Endothelial cell of umbilical vein (primary cell): Measurements from ENCODE around the gene RBM20. TPM values are rescaled to one million over a fixed set of nuclear protein-coding genes. Genes with fewer than 3 reads are reported as not detected.

Experiments
- BruUV-seq: library from RNA; stranded (reverse); fragments of 400-500 nt; replicated peaks from 2 replicates; lab custom pipeline; 2021; lab: Mats Ljungman, UMichigan
- CTCF ChIA-PET: fragments of 300-600, 350-600 bp; sonication (Branson Sonifier 250); formaldehyde crosslinking; loops from one replicate; lab custom pipeline; 2021; ENCODE audit warnings: antibody characterized with exemption, inconsistent platforms; lab: Charles Lee
- POLR2A ChIA-PET: fragments of 300-600, 350-600 bp; sonication (Branson Sonifier 250); formaldehyde crosslinking; loops from one replicate; lab custom pipeline; 2021; ENCODE audit warnings: antibody characterized with exemption, inconsistent platforms; lab: Charles Lee
- DNase-seq: peaks from one replicate; pipeline ENCODE4 v3.0.0-alpha.2; 2011; ENCODE audit warnings: low read depth, low spot score
- FAIRE-seq: peaks from 2 replicates; lab custom pipeline; 2011; peaks lifted over from hg19 to GRCh38; lab: Jason Lieb, UNC
- H2AFZ ChIP-seq: 2 replicates; pipeline ENCODE4 v1.6.0; 2012; ENCODE audit warnings: low read depth, low read length, control low read depth, inconsistent platforms
- H3K27ac ChIP-seq: 2 replicates; pipeline ENCODE4 v1.5.1; 2011; ENCODE audit warnings: low read depth, mild to moderate bottlenecking, control low read depth, low read length, moderate library complexity; ENCODE audit not compliant: insufficient read depth
- H3K27me3 ChIP-seq, 2 experiments: 2 replicates each; pipeline versions ENCODE4 v1.6.0 to v1.6.1; 2011; ENCODE audit warnings: low read length in 2 of 2, mixed read lengths in 1 of 2; ENCODE audit not compliant: control insufficient read depth in 2 of 2, insufficient read depth in 2 of 2
- H3K36me3 ChIP-seq, 2 experiments: 2 replicates in 1 of 2; 3 replicates in 1 of 2; pipeline ENCODE4 v1.5.1; 2011; ENCODE audit warnings: low read length in 2 of 2, mild to moderate bottlenecking in 1 of 2, moderate library complexity in 1 of 2; ENCODE audit not compliant: control insufficient read depth in 2 of 2, insufficient read depth in 2 of 2; ENCODE audit errors: extremely low read depth in 1 of 2
- H3K4me1 ChIP-seq: 3 replicates; pipeline ENCODE4 v1.5.1; 2011; ENCODE audit warnings: mild to moderate bottlenecking, low read length; ENCODE audit not compliant: control insufficient read depth, insufficient read depth; ENCODE audit errors: extremely low read depth
- H3K4me2 ChIP-seq: 2 replicates; pipeline ENCODE4 v1.6.1; 2011; ENCODE audit warnings: low read length, control low read depth, mixed read lengths; ENCODE audit not compliant: insufficient read depth
- H3K4me3 ChIP-seq, 3 experiments: fragments of 200-600 bp in 1 of 3; sonication (generic), shearing (Covaris generic) in 1 of 3; replicated peaks in 1 of 3; 2 replicates each; pipeline ENCODE4 v1.5.1; 2011 to 2016; ENCODE audit warnings: control low read depth in 3 of 3, low read length in 3 of 3, mild to moderate bottlenecking in 2 of 3, inconsistent platforms in 1 of 3, low read depth in 1 of 3, moderate library complexity in 1 of 3; ENCODE audit not compliant: insufficient read depth in 1 of 3
- H3K79me2 ChIP-seq: 2 replicates; pipeline ENCODE4 v1.6.0; 2012; ENCODE audit warnings: low read length, inconsistent platforms; ENCODE audit not compliant: control insufficient read depth, insufficient read depth
- H3K9ac ChIP-seq: replicated peaks from 2 replicates; pipeline ENCODE3; 2011; ENCODE audit warnings: low read length, control low read depth; ENCODE audit not compliant: insufficient read depth; ENCODE audit errors: extremely low read depth
- H3K9me1 ChIP-seq: replicated peaks from 3 replicates; pipeline ENCODE4 v1.6.0; 2011; ENCODE audit warnings: mild to moderate bottlenecking, low read length; ENCODE audit not compliant: control insufficient read depth, insufficient read depth; ENCODE audit errors: extremely low read depth
- H3K9me3 ChIP-seq: replicated peaks from 2 replicates; pipeline ENCODE4 v1.5.1; 2012; ENCODE audit warnings: low read length, inconsistent platforms; ENCODE audit not compliant: control insufficient read depth, insufficient read depth
- H4K20me1 ChIP-seq: replicated peaks from 2 replicates; pipeline ENCODE3; 2011; ENCODE audit warnings: mild to moderate bottlenecking, low read length; ENCODE audit not compliant: control insufficient read depth, insufficient read depth; ENCODE audit errors: extremely low read depth
- CTCF ChIP-seq, 2 donors: IDR thresholded peaks; 1 replicate in 1 of 2; 2 replicates in 1 of 2; pipeline ENCODE4 v1.5.1; 2011; ENCODE audit warnings: low read length in 2 of 2, mild to moderate bottlenecking in 2 of 2, moderate library complexity in 2 of 2, control low read depth in 1 of 2, inconsistent platforms in 1 of 2, low read depth in 1 of 2; ENCODE audit not compliant: insufficient read depth in 1 of 2; ENCODE audit errors: extremely low read depth in 1 of 2
- EZH2 ChIP-seq: IDR thresholded peaks from 2 replicates; pipeline ENCODE4 v1.6.1; 2012; ENCODE audit warnings: borderline replicate concordance, low read depth, mild to moderate bottlenecking, moderate library complexity, low read length, inconsistent platforms; ENCODE audit not compliant: severe bottlenecking
- FOS ChIP-seq: IDR thresholded peaks from 2 replicates; pipeline ENCODE4 v1.6.1; 2011; ENCODE audit warnings: mild to moderate bottlenecking, low read length, moderate library complexity, borderline replicate concordance; ENCODE audit not compliant: insufficient read depth
- GATA2 ChIP-seq: IDR thresholded peaks from 2 replicates; pipeline ENCODE4 v1.7.0; 2011; ENCODE audit warnings: low read depth, mild to moderate bottlenecking, moderate library complexity, mixed read lengths, low read length; ENCODE audit not compliant: insufficient read length, insufficient read depth
- JUN ChIP-seq: IDR thresholded peaks from 2 replicates; pipeline ENCODE4 v1.6.1; 2011; ENCODE audit warnings: borderline replicate concordance, low read depth; ENCODE audit not compliant: insufficient read length, insufficient read depth
- MAX ChIP-seq: IDR thresholded peaks from 2 replicates; pipeline ENCODE4 v1.6.1; 2011; ENCODE audit not compliant: insufficient read depth, insufficient read length
- MYC ChIP-seq: IDR thresholded peaks from one replicate; pipeline ENCODE4 v1.6.1; 2011; ENCODE audit warnings: mild to moderate bottlenecking, low read depth, low read length
- POLR2A ChIP-seq: IDR thresholded peaks from 2 replicates; pipeline ENCODE4 v1.6.1; 2012; ENCODE audit warnings: low read depth, mild to moderate bottlenecking, control low read depth, low read length
- POLR2AphosphoS5 ChIP-seq: IDR thresholded peaks from 2 replicates; pipeline ENCODE4 v1.6.1; 2012; ENCODE audit warnings: low read depth, mild to moderate bottlenecking, control low read depth, low read length, moderate library complexity; ENCODE audit not compliant: insufficient read depth
- dilution Hi-C: fragments of 300-500 bp; cut with MboI; formaldehyde crosslinking; loops from one replicate; pipeline ENCODE4 v1.15.0; 2019; ENCODE audit warnings: low sequenced_read_pairs; ENCODE audit not compliant: extremely low pct_ligation_motif_present
- intact Hi-C: fragments of 100-400 bp; cut with micrococcal nuclease; formaldehyde crosslinking; loops from one replicate; pipeline ENCODE4 v1.10.0; 2022
- polyA plus RNA-seq, 4 experiments: library from polyadenylated mRNA; depleted of rRNA in 3 of 4; stranded (reverse) in 3 of 4; unstranded in 1 of 4; fragments of >200 nt; gene quantifications; 2 replicates each; pipeline versions ENCODE4 v1.2.1 to v1.2.3, GENCODE V29; 2011 to 2012; ENCODE audit warnings: missing spikeins in 1 of 4
- total RNA-seq: library from RNA; stranded (reverse); gene quantifications from 2 replicates; pipeline ENCODE4 v1.2.3, GENCODE V29; 2021

The RBM20 gene
- total and polyA plus RNA-seq, 2 donors (not counting 3 experiments of a cell fraction or from before 2014, with no cell fraction given), result 0.04 TPM; not detected in 1

GRCh38 chr10:110815354-110816004 lies 171.3 kb downstream of the RBM20 start:
- H3K9me1 ChIP-seq, result no peaks in the 10 kb centered on the region
- CTCF ChIA-PET, result no interaction called here
- FAIRE-seq (no peak), DNase-seq (no peak)
- H3K4me1 ChIP-seq, result no peaks in the 10 kb centered on the region
- intact Hi-C loops (no loop called here), dilution Hi-C loops (no loop called here)
- H4K20me1 ChIP-seq, result no peaks in the 10 kb centered on the region
- no peak overlapping the region for H2AFZ ChIP-seq
- no peaks in the 10 kb centered on the region for H3K79me2 ChIP-seq
- POLR2A ChIA-PET, result no interaction called here
- no peak overlapping the region for H3K4me2 ChIP-seq
- H3K36me3 ChIP-seq, result no peaks in the 10 kb centered on the region
- TF ChIP-seq EZH2 (no peak), MYC (no peak), POLR2A (no peak), JUN (no peak), FOS (no peak), GATA2 (no peak), MAX (no peak), CTCF (IDR thresholded peaks at IDR 0.05; ENCODE audit: extremely low read depth in 1 of 2, insufficient read depth in 1 of 2, low read depth in 1 of 2, low read length in 2 of 2) (no peak), POLR2AphosphoS5 (no peak)
- H3K9me3 ChIP-seq, result no peaks in the 10 kb centered on the region
- H3K27me3 ChIP-seq, result peaks cover 0 to 4% of the 10 kb centered on the region in 2 experiments
- BruUV-seq, result no TSS peak
- no peak overlapping the region for H3K4me3 ChIP-seq
- H3K27ac ChIP-seq, result no peak overlapping the region
- no peak overlapping the region for H3K9ac ChIP-seq
